Liver (tissue), 9 donors: ENCODE measurements around the gene THSD4. TPM values are rescaled to one million over a fixed set of nuclear protein-coding genes. Genes with fewer than 3 reads are reported as not detected.

Experiments used
- DNase-seq: peaks from one replicate; pipeline ENCODE4 v3.0.0-alpha.2; 2017; ENCODE audit warnings: low spot score
- H3K27ac ChIP-seq, 2 donors: one replicate each; pipeline ENCODE4 v1.7.0; 2013; ENCODE audit warnings: inconsistent platforms in 2 of 2, low read length in 2 of 2, control low read depth in 1 of 2, low read depth in 1 of 2, mild to moderate bottlenecking in 1 of 2
- H3K27me3 ChIP-seq, 4 donors: one replicate each; pipeline versions ENCODE4 v1.6.1 to v1.7.0; 2013; ENCODE audit warnings: low read length in 3 of 4, inconsistent platforms in 1 of 4, mild to moderate bottlenecking in 1 of 4, moderate library complexity in 1 of 4; ENCODE audit not compliant: control insufficient read depth in 4 of 4, insufficient read depth in 4 of 4
- H3K36me3 ChIP-seq, 4 donors: one replicate each; pipeline versions ENCODE4 v1.6.1 to v1.7.0; 2013; ENCODE audit warnings: low read length in 3 of 4, mild to moderate bottlenecking in 3 of 4, low read depth in 1 of 4, moderate library complexity in 1 of 4; ENCODE audit not compliant: control insufficient read depth in 4 of 4, insufficient read depth in 3 of 4
- H3K4me1 ChIP-seq, 4 donors: one replicate each; pipeline versions ENCODE4 v1.6.1 to v1.7.0; 2013; ENCODE audit warnings: low read length in 3 of 4, mild to moderate bottlenecking in 3 of 4, moderate library complexity in 1 of 4; ENCODE audit not compliant: control insufficient read depth in 4 of 4, insufficient read depth in 4 of 4
- H3K4me3 ChIP-seq, 3 donors: one replicate each; pipeline versions ENCODE4 v1.6.1 to v1.7.0; 2013; ENCODE audit warnings: low read length in 3 of 3, control low read depth in 1 of 3, low read depth in 1 of 3, mild to moderate bottlenecking in 1 of 3
- H3K9ac ChIP-seq, 2 donors: one replicate each; pipeline ENCODE4 v1.7.0; 2013; ENCODE audit warnings: low read length in 2 of 2, mild to moderate bottlenecking in 2 of 2, moderate library complexity in 2 of 2, control low read depth in 1 of 2, low read depth in 1 of 2
- H3K9me3 ChIP-seq, 4 donors: one replicate each; pipeline versions ENCODE4 v1.6.1 to v1.7.0; 2013; ENCODE audit warnings: low read length in 3 of 4; ENCODE audit not compliant: control insufficient read depth in 4 of 4
- EGR1 ChIP-seq, 2 donors: IDR thresholded peaks; 2 replicates each; pipeline ENCODE4 v1.6.1; 2016 to 2018; ENCODE audit warnings: antibody characterized with exemption in 2 of 2, low read depth in 2 of 2
- FOXA1 ChIP-seq: IDR thresholded peaks from 2 replicates; pipeline ENCODE4 v1.6.1; 2016; ENCODE audit warnings: antibody characterized with exemption
- GABPA ChIP-seq, 2 donors: IDR thresholded peaks in 1 of 2; conservative IDR thresholded peaks in 1 of 2; 2 replicates each; pipeline ENCODE4 v1.6.1; 2016; ENCODE audit warnings: antibody characterized with exemption in 2 of 2, mild to moderate bottlenecking in 1 of 2, moderate library complexity in 1 of 2
- HNF4A ChIP-seq, 2 donors: conservative IDR thresholded peaks; 2 replicates each; pipeline ENCODE4 v1.6.1; 2016; ENCODE audit warnings: antibody characterized with exemption in 2 of 2, mild to moderate bottlenecking in 2 of 2
- HNF4G ChIP-seq: IDR thresholded peaks from 2 replicates; pipeline ENCODE4 v1.6.1; 2016; ENCODE audit warnings: antibody characterized with exemption
- JUND ChIP-seq, 2 donors: IDR thresholded peaks; 2 replicates each; pipeline ENCODE4 v1.6.1; 2016; ENCODE audit warnings: antibody characterized with exemption in 2 of 2
- NR2F2 ChIP-seq: IDR thresholded peaks from 2 replicates; pipeline ENCODE4 v1.6.1; 2016; ENCODE audit warnings: antibody characterized with exemption
- RXRA ChIP-seq, 2 donors: IDR thresholded peaks; 2 replicates each; pipeline ENCODE4 v1.6.1; 2017 to 2018; ENCODE audit warnings: antibody characterized with exemption in 2 of 2, mild to moderate bottlenecking in 1 of 2
- SP1 ChIP-seq: IDR thresholded peaks from 2 replicates; pipeline ENCODE4 v1.6.1; 2018; ENCODE audit warnings: antibody characterized with exemption, mild to moderate bottlenecking
- TAF1 ChIP-seq: conservative IDR thresholded peaks from 2 replicates; pipeline ENCODE4 v1.6.1; 2016; ENCODE audit warnings: antibody characterized with exemption, mild to moderate bottlenecking
- YY1 ChIP-seq: IDR thresholded peaks from 2 replicates; pipeline ENCODE4 v1.6.1; 2016; ENCODE audit warnings: antibody characterized with exemption, mild to moderate bottlenecking
- WGBS: extraction: QIAGEN DNeasy Blood & Tissue Kit; methylation state at CpG from one replicate; pipeline ENCODE4 v1.1.7; 2013; 5-methylcytosine and 5-hydroxymethylcytosine counted together
- polyA plus RNA-seq, 2 donors: library from polyadenylated mRNA; stranded (reverse) in 1 of 2; unstranded in 1 of 2; fragments of 200-250 nt in 1 of 2; fragments of >200 nt in 1 of 2; fragmentation: Nextera tagmentation in 1 of 2; extraction: Ambion mirVana in 1 of 2; gene quantifications; one replicate each; pipeline versions ENCODE4 v1.2.1 to v1.2.3, GENCODE V29; 2013 to 2015
- total RNA-seq, 2 donors: library from RNA; depleted of rRNA; stranded (reverse); fragments of >200 nt; gene quantifications; one replicate each; pipeline ENCODE4 v1.2.3, GENCODE V29; 2014
- TF ChIP-seq, protein P1 (sequence below): IDR thresholded peaks from 2 replicates; pipeline ENCODE4 v1.6.1; 2016; ENCODE audit warnings: antibody characterized with exemption
- TF ChIP-seq, protein P2 (sequence below): IDR thresholded peaks from 2 replicates; pipeline ENCODE4 v1.6.1; 2016; ENCODE audit warnings: antibody characterized with exemption
- TF ChIP-seq, protein P3 (sequence below): IDR thresholded peaks from 2 replicates; pipeline ENCODE4 v1.6.1; 2016; ENCODE audit warnings: antibody characterized with exemption
- TF ChIP-seq, protein P4 (sequence below): IDR thresholded peaks from 2 replicates; pipeline ENCODE4 v1.6.1; 2016; ENCODE audit warnings: antibody characterized with exemption, mild to moderate bottlenecking
- donor health status: healthy.
- donor health status: healthy.
- donor health status: healthy.
- donor health status: healthy.
- donor health status: healthy.

THSD4 gene
- total and polyA plus RNA-seq, 4 donors = 0.23 to 11.5 (median 1.9) TPM

DNA sequence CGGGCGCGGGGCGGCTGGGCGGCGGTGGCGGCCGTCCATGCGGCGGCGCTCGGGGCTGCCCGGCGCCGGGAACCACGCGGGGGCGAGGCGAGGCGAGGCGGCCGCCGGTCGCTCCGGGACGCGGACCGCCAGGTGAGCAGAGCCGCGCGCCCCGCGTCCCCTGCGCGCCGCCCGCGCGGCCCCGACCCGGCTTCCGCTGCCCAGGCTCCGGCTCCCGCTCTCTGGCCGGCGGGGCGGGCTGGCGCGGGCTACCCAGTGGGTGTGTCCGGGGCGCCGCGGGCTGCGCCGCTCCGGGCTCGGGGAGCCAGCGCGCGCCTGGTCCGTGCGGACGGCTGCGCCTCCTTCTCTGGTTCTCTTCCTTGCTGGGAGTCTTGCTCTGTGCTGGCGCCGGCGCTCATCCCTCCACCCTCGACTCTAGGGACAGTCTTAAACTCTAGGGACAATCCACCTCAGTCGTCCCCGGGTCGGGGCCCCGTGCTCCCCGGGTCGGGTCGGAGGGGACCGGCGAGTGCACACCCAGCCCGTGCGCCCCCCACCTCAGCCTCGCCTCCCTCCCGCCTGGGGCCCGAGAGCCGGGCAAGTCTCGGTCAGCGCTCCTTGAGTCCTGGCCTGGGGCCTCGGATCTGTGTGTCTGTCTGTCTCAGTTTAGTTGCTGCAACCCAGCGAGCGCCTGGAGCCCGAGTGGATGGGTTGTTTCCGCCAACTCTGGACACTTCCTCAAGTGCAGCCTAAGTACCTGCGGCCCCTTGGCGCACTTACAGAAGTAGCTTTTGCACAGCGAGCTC lies 488 bp downstream of the THSD4 start (continued):
- TF ChIP-seq JUND (IDR thresholded peaks at IDR 0.05) = no peak
- no peak for TF ChIP-seq NR2F2
- TF ChIP-seq, protein P1, sequence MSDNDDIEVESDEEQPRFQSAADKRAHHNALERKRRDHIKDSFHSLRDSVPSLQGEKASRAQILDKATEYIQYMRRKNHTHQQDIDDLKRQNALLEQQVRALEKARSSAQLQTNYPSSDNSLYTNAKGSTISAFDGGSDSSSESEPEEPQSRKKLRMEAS = no peak

DNA sequence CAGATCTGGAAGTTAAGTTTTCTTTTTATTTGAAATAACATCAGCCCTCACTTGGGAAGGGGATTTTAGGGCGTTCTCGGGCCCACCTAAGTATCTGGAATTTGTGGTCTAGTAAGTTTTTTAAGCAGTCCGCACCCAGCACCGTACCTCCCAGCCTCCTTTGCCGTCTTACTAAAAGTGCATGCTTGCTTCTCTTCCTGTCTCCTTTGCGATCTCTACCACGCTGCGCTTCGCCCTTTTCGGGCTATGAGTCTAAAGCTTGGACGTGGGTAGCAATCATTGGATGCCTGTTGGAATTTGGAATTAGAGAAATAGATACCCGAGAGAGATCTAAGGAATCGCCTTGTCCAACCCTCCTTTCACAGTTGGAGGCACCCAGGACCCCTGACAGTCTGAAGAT lies 1.1 kb downstream of the THSD4 start:
- H3K9me3 ChIP-seq = no peaks in the 10 kb centered on the region
- peaks cover 2 to 16% (median 9%) of the 10 kb centered on the region in 4 donors for H3K4me1 ChIP-seq
- H3K4me3 ChIP-seq = peak overlapping the region; percentile 44 to 81 (median 71)
- peak overlapping the region; percentile 56 to 84 for H3K27ac ChIP-seq
- no peak for DNase-seq
- peak overlapping the region; percentile 44 to 49 for H3K9ac ChIP-seq
- 40% methylated on average over 13 of the region's 13 CpGs for WGBS
- H3K36me3 ChIP-seq = no peaks in the 10 kb centered on the region
- no peaks in the 10 kb centered on the region for H3K27me3 ChIP-seq
- TF ChIP-seq RXRA (IDR thresholded peaks at IDR 0.05) = no peak
- TF ChIP-seq NR2F2 = no peak
- TF ChIP-seq, protein P2, sequence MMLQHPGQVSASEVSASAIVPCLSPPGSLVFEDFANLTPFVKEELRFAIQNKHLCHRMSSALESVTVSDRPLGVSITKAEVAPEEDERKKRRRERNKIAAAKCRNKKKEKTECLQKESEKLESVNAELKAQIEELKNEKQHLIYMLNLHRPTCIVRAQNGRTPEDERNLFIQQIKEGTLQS = no peak
- no peak for TF ChIP-seq SP1
- no peak for TF ChIP-seq GABPA (IDR thresholded peaks at IDR 0.05 in 1 of 2, conservative IDR thresholded peaks at IDR 0.05 in 1 of 2)
- TF ChIP-seq, protein P3, sequence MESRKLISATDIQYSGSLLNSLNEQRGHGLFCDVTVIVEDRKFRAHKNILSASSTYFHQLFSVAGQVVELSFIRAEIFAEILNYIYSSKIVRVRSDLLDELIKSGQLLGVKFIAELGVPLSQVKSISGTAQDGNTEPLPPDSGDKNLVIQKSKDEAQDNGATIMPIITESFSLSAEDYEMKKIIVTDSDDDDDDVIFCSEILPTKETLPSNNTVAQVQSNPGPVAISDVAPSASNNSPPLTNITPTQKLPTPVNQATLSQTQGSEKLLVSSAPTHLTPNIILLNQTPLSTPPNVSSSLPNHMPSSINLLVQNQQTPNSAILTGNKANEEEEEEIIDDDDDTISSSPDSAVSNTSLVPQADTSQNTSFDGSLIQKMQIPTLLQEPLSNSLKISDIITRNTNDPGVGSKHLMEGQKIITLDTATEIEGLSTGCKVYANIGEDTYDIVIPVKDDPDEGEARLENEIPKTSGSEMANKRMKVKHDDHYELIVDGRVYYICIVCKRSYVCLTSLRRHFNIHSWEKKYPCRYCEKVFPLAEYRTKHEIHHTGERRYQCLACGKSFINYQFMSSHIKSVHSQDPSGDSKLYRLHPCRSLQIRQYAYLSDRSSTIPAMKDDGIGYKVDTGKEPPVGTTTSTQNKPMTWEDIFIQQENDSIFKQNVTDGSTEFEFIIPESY = no peak
- TF ChIP-seq, protein P1 = no peak
- no peak for TF ChIP-seq FOXA1
- TF ChIP-seq, protein P4, sequence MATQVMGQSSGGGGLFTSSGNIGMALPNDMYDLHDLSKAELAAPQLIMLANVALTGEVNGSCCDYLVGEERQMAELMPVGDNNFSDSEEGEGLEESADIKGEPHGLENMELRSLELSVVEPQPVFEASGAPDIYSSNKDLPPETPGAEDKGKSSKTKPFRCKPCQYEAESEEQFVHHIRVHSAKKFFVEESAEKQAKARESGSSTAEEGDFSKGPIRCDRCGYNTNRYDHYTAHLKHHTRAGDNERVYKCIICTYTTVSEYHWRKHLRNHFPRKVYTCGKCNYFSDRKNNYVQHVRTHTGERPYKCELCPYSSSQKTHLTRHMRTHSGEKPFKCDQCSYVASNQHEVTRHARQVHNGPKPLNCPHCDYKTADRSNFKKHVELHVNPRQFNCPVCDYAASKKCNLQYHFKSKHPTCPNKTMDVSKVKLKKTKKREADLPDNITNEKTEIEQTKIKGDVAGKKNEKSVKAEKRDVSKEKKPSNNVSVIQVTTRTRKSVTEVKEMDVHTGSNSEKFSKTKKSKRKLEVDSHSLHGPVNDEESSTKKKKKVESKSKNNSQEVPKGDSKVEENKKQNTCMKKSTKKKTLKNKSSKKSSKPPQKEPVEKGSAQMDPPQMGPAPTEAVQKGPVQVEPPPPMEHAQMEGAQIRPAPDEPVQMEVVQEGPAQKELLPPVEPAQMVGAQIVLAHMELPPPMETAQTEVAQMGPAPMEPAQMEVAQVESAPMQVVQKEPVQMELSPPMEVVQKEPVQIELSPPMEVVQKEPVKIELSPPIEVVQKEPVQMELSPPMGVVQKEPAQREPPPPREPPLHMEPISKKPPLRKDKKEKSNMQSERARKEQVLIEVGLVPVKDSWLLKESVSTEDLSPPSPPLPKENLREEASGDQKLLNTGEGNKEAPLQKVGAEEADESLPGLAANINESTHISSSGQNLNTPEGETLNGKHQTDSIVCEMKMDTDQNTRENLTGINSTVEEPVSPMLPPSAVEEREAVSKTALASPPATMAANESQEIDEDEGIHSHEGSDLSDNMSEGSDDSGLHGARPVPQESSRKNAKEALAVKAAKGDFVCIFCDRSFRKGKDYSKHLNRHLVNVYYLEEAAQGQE = no peak
- no peak for TF ChIP-seq HNF4A (conservative IDR thresholded peaks at IDR 0.05)
- TF ChIP-seq YY1 = no peak
- TF ChIP-seq JUND (IDR thresholded peaks at IDR 0.05) = no peak
- TF ChIP-seq HNF4G = no peak
- no peak for TF ChIP-seq TAF1
- TF ChIP-seq EGR1 (IDR thresholded peaks at IDR 0.05; ENCODE audit: low read depth in 2 of 2) = no peak
